Mesodermal cell (in vitro differentiated cells): ENCODE data around the gene AVL9.

ENCODE experiments used
- H3K27ac ChIP-seq: 2 replicates; pipeline ENCODE4 v1.7.0; 2013; ENCODE audit warnings: mild to moderate bottlenecking, low read depth, low read length, moderate library complexity; ENCODE audit not compliant: severe bottlenecking
- H3K36me3 ChIP-seq: 2 replicates; pipeline ENCODE4 v1.7.1; 2013; ENCODE audit warnings: mild to moderate bottlenecking, low read length, moderate library complexity; ENCODE audit not compliant: control insufficient read depth, insufficient read depth
- H3K4me1 ChIP-seq: one replicate; pipeline ENCODE4 v1.7.1; 2013; ENCODE audit warnings: mild to moderate bottlenecking, low read length; ENCODE audit not compliant: insufficient read depth, control insufficient read depth, poor library complexity, severe bottlenecking
- H3K4me3 ChIP-seq: 2 replicates; pipeline ENCODE4 v1.7.0; 2013; ENCODE audit warnings: low read length, control low read depth, mild to moderate bottlenecking; ENCODE audit not compliant: insufficient read depth, poor library complexity, severe bottlenecking; ENCODE audit errors: extremely low read depth
- H3K9me3 ChIP-seq: 2 replicates; pipeline ENCODE4 v1.7.1; 2013; ENCODE audit warnings: mild to moderate bottlenecking, low read length, moderate library complexity; ENCODE audit not compliant: control insufficient read depth
- WGBS, 2 experiments: methylation state at CpG; one replicate each; pipeline ENCODE4 v1.1.5; 2013; ENCODE audit warnings: missing lambda C conversion rate in 2 of 2; ENCODE audit not compliant: insufficient coverage in 2 of 2; 5-methylcytosine and 5-hydroxymethylcytosine counted together

AVL9 gene

GRCh38 chr7:32515890-32516550, 20.7 kb downstream of the AVL9 start:
- H3K27ac ChIP-seq = no peak overlapping the region
- 100% methylated on average over 1 to 2 of the region's 3 CpGs for WGBS, 2 experiments
- H3K36me3 ChIP-seq = peaks cover 43% of the 10 kb centered on the region
- no peaks in the 10 kb centered on the region for H3K4me1 ChIP-seq
- H3K9me3 ChIP-seq = peaks cover 41% of the 10 kb centered on the region
- no peak overlapping the region for H3K4me3 ChIP-seq

- Histone ChIP-seq H3K4me1 (no peaks in the 10 kb centered on the region), H3K27ac (no peak overlapping the region), H3K36me3 (peaks cover 43% of the 10 kb centered on the region), H3K4me3 (no peak overlapping the region), H3K9me3 (peaks cover 48% of the 10 kb centered on the region)
- WGBS, 2 experiments = no CpG with 5 or more reads among the region's 3 CpGs
Observed at GRCh38 chr7:32516551-32517100, 21.3 kb downstream of the AVL9 start.

GRCh38 chr7:32518534-32519140, 23.3 kb downstream of the AVL9 start:
- Histone ChIP-seq H3K4me3 (no peak overlapping the region), H3K36me3 (peaks cover 57% of the 10 kb centered on the region), H3K27ac (no peak overlapping the region), H3K4me1 (no peaks in the 10 kb centered on the region), H3K9me3 (peaks cover 60% of the 10 kb centered on the region)
- WGBS, 2 experiments = 100% methylated on average over 1 of the region's 2 CpGs

GRCh38 chr7:32519763-32520162, 24.5 kb downstream of the AVL9 start:
- Histone ChIP-seq H3K36me3 (peaks cover 52% of the 10 kb centered on the region), H3K4me1 (no peaks in the 10 kb centered on the region), H3K4me3 (no peak overlapping the region), H3K9me3 (peaks cover 60% of the 10 kb centered on the region), H3K27ac (no peak overlapping the region)
- WGBS, 2 experiments = no CpG with 5 or more reads among the region's 2 CpGs

- Histone ChIP-seq H3K9me3 (peaks cover 37% of the 10 kb centered on the region), H3K27ac (no peak overlapping the region), H3K4me3 (no peak overlapping the region), H3K4me1 (no peaks in the 10 kb centered on the region), H3K36me3 (peaks cover 31% of the 10 kb centered on the region)
- WGBS, 2 experiments = 100% methylated on average over 2 of the region's 6 CpGs; no CpG with 5 or more reads in 1 of the 2 experiments
Observed at GRCh38 chr7:32522746-32523530, 27.6 kb downstream of the AVL9 start.

GRCh38 chr7:32524631-32525030, 29.3 kb downstream of the AVL9 start:
- H3K9me3 ChIP-seq = peaks cover 32% of the 10 kb centered on the region
- no peak overlapping the region for H3K4me3 ChIP-seq
- H3K36me3 ChIP-seq = peaks cover 31% of the 10 kb centered on the region
- H3K27ac ChIP-seq = no peak overlapping the region
- no peaks in the 10 kb centered on the region for H3K4me1 ChIP-seq

- WGBS, 2 experiments = 60 to 89% methylated on average over 1 to 3 of the region's 4 CpGs
Observed at GRCh38 chr7:32525839-32526238, 30.6 kb downstream of the AVL9 start.

GRCh38 chr7:32531402-32531801, 36.1 kb downstream of the AVL9 start:
- H3K4me3 ChIP-seq = no peak overlapping the region
- 95 to 96% methylated on average over 11 of the region's 13 CpGs for WGBS, 2 experiments

More at GRCh38 chr7:32525839-32526238, 30.6 kb downstream of the AVL9 start:
- H3K27ac ChIP-seq = no peak overlapping the region
- no peak overlapping the region for H3K4me3 ChIP-seq
- no peaks in the 10 kb centered on the region for H3K4me1 ChIP-seq
- peaks cover 20% of the 10 kb centered on the region for H3K36me3 ChIP-seq
- peaks cover 20% of the 10 kb centered on the region for H3K9me3 ChIP-seq

GRCh38 chr7:32532086-32532485, 36.8 kb downstream of the AVL9 start:
- Histone ChIP-seq H3K9me3 (no peaks in the 10 kb centered on the region), H3K27ac (no peak overlapping the region), H3K36me3 (peaks cover 31% of the 10 kb centered on the region), H3K4me3 (no peak overlapping the region), H3K4me1 (no peaks in the 10 kb centered on the region)
- 83 to 93% methylated on average over 1 to 3 of the region's 3 CpGs for WGBS, 2 experiments

More at GRCh38 chr7:32531402-32531801, 36.1 kb downstream of the AVL9 start:
- H3K36me3 ChIP-seq = peaks cover 28% of the 10 kb centered on the region
- no peaks in the 10 kb centered on the region for H3K4me1 ChIP-seq
- no peak overlapping the region for H3K27ac ChIP-seq
- H3K9me3 ChIP-seq = no peaks in the 10 kb centered on the region

GRCh38 chr7:32532716-32533115, 37.4 kb downstream of the AVL9 start:
- WGBS, 2 experiments = 90 to 95% methylated on average over 3 to 5 of the region's 5 CpGs
- no peaks in the 10 kb centered on the region for H3K4me1 ChIP-seq
- peaks cover 32% of the 10 kb centered on the region for H3K36me3 ChIP-seq
- H3K4me3 ChIP-seq = no peak overlapping the region
- H3K27ac ChIP-seq = no peak overlapping the region
- no peaks in the 10 kb centered on the region for H3K9me3 ChIP-seq
